DMS53 (cell line): ENCODE data around the gene LRRC4C.
"Not testable (repeated sequence)": the region's sequence is repeated elsewhere in the genome, so short reads cannot be mapped to it uniquely, and the experiment has no call there.

ENCODE experiments used
- DNase-seq: peaks from one replicate; lab custom pipeline; 2025; lab: John Stamatoyannopoulos, UW

The LRRC4C gene

DNA sequence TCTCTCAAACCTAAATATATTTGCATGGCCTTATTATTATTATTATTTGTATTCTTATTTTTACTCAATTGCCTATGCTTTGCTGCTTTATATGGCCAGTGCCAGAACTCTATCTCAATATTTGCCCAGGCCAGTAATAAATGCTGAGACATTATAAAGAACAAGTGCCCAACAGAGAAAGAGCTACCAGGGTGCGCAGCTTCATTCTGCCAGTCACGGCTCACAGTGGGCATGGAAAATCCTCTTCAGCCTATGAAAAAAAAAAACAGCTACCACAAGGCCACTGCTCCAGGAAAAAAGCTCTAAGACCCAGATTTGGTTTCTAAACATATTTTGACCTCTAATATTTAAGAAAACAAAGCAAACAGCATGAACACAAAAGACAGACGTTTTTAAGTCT, 1223.6 kb downstream of the LRRC4C start:
- DNase-seq: no peak

DNA sequence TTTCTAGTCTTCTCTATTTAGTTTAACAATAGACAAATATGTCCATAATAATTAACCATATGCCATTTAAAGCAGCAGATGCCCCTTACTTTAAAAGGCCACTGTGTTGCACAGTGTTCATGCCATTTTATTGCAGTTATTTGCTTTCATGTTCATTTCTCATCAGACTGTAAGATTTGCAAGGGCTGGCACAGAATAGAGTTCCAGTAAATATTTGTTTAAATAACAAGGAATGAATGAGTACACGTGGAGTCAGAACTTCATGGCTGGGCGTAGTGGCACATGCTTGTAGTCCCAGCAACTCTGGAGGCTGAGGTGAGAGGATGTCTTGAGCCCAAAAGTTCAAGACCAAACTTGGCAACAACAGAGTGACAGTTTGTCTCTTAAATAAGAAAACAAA, 1228.6 kb downstream of the LRRC4C start:
- peak; percentile 13 for DNase-seq

DNA sequence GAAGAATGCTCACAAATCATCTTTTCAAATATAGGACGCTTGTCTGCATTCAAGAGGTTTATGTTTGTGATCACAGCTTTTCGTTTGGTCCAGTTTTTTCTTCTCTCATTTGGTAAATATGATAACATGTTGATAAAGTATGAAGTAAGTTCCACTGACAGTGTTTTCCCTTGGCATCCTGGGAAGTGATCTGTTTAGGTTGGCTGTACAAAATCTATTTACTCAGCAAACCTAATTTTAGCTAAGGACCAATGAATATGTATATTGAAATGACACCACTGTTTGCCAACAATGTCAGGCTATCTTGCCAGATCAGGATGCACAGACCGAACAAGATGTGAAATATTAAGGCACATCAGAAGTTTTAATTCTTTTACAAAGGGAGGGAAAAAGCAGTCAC, 1230.8 kb downstream of the LRRC4C start:
- no peak for DNase-seq

DNA sequence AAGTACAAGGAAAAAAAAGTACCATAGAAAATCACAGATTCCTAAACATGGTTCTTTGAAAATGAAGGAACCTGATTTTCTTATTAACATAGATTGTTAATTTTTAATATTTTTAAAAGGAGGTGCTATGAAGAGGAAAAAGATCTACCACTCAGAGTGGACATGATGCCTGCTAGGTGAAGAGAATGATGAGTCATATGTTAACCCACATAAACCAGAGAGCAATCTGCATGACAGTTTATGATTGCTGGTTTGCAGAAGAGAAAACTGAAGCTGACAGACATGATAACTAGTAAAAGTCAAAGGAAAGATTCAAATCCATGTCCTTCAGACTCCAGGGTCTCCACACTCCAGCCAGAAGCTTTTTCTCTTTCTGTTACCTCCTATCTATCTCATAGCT, 1231.7 kb downstream of the LRRC4C start:
- peak; percentile 47 for DNase-seq

DNA sequence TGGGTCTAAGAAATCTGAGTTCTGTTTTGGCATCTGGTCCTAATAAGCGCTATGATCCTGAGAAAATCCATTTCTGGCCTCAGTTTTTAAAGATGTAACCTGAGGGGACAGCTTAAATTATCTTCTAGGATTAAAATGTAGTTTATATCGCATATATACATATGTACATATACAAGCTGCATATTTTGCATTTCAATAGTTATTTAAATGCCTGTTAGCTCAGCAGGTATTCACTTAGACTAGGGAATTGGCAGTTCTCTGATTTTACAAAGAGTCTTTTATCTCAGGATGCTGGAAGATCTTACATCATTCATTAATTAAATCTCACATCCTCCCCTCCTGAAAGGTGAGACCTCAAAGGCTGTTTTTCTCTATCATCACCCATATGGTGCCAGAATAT, 1232.8 kb downstream of the LRRC4C start:
- DNase-seq: no peak

DNA sequence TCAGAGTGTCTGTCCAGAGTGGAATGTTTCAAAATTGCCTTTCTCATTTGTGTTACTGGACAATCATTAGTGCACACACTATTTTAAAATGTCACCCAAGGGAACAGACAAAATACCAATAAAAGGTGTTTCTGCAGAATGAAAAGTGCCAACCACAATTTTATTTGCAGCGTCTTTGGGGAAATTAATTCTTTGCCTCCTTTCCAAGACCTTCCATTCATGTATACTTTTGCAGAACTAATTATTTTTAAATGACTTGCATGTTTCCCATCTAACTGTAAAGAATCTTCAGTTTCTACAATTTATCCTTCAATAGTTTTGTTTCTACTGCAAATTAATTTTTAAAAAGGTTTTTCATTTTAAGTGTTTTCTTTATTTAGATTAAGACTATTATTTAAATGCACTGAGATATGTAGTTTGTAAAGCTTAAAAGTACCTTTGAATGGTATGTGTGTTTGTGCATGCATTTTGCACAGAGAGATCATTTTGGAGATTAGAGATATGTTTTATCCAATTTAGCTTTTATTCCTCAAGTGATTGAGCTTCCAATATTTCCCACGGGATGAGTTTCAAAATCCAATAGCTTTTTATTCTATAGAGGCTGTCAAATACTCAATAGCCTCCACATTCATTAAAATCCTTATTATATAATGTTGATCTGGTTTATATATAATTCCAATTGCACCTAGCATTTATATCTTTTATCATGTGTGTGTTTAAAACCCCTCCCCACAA, 1235.7 kb downstream of the LRRC4C start:
- no peak for DNase-seq

DNA sequence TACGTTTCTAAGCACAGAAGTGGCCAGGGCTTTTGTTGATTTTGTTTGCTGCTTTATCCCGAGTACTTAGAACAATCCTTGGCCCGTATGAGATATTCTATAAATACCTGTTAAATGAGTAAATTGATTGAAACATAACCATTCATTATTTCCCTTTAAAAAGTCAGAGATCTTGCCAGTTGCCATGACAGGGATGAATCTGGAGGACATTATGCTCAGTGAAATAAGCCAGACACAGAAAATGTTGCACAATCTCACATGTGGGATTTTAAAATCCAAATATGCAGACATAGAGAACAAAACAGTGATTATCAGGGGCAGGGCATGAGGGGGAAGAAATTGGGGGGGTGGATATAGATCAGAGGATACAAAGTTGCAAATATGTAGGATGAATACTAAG, 1240.1 kb downstream of the LRRC4C start:
- DNase-seq: no peak

DNA sequence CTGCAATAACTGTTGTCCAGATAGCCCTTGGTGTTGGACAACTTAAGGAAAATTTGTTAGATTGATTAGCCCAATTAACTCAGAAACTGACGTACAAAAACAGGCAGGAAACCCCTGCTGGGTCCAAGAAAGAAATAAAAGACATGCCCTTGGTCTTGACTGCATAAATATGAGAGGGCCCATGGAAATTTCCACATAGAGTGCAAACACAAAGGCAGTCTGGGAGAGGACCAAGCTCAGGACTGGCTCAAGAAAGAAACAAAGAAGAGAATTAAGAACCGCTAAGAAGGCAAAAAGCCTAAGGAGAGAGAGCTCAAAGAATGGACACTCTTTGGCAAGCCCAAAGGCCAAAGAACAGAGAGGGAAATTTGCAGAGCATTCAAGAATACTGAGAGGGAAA, 1243.9 kb downstream of the LRRC4C start:
- DNase-seq: no peak

DNA sequence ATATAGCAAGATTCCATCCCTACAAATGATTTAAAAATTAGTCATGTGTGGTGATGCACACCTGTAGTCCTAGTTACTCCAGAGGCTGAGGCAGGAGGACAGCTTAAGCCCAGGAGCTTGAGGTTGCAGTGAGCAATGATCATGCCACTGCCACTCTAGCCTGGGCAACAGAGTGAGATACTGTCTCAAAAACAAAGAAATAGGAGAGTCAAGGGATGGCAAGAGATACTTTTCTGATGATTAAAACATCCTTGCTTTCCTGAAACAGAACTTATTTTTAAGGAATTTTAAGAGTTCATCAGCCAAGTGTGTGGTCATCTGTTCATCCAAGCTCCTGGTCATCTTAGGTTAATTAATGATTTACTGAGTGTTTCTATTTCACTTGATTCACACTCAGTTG, 1252.0 kb downstream of the LRRC4C start:
- no peak for DNase-seq

DNA sequence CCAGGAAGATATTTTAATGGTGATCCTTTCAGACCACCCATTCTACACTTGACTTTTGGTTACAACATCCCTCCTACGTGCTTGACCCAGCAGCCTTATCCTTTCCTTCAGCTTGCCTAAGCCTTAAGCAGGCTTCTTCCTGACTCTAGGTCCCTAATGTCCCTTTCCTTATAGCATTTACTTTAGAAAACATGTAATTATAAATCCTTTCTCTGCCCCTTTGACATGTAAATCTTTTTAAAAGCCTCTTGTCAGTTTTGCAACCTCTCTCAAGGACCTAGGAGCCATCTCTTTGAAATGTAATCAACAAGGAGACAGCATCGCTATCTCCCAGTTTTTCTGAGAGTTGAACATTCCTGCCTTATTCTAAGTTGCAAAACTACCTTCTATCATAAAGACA, 1255.2 kb downstream of the LRRC4C start:
- no peak for DNase-seq

DNA sequence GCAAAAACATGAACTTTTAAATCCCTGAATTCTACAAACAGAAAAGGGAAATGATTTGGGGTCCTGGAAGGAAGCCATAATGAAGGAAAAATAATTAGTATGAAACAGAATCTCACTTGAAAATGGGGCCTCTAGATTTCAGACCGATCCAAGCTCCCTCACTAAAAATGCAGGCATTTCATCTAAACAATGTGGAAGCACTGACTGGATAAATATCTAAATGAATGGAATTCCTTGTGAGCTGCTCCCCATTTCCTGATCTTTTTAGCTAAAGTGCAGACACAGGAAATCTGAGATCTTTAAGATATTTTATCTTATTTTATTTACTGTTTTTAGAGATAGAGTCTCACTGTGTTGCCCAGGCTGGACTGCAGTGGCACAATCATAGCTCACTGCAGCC, 1255.8 kb downstream of the LRRC4C start:
- DNase-seq: no peak

DNA sequence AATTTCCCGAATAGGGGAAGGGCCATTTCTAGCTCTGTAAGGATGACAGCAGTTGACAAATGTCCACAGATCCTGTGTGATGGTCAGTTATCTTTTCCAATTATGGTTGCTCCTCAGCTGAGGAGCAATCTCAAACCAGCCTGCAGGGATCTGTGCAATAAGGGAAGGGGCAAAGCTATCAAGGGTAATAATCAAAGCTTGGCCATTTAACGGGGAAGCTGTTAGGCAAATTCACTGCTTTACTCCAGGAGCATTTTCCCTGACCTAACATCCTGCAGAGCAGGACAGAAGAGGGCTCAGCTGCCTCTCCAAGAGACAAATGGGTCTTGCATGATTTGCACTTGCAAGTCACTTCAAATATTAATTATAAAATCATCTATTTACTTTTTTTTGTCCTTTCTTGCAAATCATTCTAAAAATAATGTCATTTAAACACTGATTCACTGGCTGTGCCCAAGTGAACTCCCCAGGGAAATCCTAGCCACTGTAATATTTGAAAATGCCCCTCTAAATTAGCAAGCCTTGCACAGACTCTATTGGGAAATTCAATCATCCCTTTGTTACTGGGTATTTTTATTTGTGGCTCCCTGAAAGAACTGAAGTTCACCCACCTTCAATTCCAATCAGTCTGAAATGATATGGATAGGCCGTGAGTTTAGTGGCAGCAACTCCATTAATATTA, 1256.7 kb downstream of the LRRC4C start:
- DNase-seq: no peak

DNA sequence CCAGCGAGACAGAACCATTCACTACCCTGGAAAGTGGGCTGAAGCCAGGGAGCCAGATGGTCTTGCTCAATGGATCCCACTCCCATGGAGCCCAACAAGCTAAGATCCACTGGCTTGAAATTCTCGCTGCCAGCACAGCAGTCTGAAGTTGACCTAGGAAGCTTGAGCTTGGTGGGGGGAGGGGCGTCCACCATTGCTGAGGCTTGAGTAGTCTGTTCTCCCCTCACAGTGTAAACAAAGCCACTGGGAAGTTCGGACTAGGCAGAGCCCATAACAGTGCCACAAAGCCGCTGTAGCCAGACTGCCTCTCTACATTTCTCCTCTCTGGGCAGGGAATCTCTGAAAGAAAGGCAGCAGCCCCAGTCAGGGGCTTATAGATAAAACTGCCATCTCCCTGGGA, 1266.9 kb downstream of the LRRC4C start:
- DNase-seq: not testable (repeated sequence)

DNA sequence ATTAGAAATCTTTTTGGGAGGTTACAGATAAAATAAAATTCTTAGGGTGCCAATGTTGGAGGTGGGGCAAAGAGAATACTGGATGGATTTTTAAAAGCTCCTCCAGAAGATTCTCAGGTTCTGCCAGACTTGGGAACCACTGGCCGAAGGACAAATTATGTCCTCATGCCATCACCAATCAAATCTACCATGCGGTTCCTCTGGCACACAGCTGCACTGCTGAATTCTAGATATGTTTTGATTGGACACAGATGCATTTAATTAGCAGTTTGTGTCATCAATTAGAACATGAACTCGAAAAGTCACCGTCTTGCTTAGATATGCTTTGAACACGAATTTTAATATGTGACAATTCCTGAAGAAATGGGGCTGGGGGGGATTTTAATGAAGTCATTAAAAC, 1269.2 kb downstream of the LRRC4C start:
- no peak for DNase-seq

DNA sequence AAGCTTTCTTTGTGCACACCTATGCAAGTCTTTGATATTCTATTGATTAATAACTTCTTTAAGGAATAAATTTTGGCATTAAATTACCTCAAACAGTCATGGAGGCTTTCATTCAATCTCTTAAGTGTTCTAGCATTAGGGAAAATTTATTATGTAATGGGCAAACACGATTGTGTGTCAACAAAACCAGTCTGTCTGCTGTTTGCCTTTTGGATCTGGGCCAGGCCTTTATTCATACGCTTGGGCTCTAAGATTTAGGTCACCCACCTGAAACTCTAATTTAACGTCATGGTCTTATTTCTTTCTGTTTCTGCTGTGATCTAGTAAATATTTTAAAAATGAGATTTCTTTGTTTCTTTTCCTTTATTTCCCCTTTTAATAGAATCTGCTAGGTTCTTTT, 1270.6 kb downstream of the LRRC4C start:
- peak; percentile 93 for DNase-seq

DNA sequence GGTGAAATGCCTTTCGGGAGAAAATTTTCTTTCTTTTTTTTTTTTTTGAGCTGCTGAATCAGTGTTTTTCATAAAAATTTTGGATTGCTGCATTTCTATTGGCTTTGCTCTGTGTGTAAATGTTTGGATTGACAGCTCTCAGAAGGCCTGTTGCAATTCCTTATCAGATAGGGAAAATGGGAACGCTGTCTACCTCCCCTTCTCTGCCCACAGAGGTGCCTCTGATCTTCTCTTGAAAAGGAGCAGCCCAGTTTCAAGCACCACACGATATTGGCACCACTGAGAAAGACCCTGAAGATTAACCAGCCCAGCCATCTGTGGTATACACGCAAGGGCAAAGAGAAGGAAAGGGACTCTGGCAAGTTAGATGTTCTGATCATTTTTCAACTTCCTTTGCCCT, 1272.2 kb downstream of the LRRC4C start:
- no peak for DNase-seq

DNA sequence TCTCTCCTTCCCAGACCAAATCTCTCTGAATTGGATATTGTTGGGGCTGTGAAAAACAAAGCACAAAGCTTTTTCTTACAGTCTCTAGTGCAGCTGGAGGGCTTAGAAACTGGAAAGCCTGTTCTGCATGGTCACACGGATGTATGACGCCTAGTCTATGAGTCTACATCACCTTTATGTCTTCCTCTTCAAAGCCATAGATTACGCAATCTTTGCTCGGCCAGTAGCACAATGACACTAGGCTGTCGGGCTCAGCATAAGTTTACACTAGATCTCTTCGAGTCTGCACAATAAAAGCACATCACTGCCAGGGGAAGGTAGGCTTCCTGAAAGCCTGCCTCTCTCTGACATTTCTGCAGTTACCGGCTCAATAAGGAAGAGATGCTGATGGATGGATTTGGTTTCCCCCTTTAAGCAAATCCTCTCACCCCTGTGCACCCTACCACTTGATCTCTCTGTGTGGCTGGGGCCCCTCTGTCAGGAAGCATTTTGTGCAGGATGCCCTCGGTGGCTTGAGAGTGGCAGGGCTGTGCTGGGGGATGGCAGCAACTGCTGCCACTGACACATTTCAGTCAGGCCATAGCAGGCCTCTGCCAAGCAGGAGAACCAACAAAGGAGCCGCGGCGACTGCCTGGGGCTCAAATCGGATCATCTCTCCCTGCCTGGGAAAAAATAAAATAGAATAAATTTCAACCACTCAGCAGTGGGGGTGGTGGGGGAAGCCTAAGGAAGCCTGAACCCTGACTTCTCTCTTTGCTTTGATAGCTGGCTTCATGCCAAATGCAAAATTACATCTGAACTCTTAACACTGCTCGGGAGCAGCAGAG, 1272.8 kb downstream of the LRRC4C start:
- peak; percentile 95 for DNase-seq

DNA sequence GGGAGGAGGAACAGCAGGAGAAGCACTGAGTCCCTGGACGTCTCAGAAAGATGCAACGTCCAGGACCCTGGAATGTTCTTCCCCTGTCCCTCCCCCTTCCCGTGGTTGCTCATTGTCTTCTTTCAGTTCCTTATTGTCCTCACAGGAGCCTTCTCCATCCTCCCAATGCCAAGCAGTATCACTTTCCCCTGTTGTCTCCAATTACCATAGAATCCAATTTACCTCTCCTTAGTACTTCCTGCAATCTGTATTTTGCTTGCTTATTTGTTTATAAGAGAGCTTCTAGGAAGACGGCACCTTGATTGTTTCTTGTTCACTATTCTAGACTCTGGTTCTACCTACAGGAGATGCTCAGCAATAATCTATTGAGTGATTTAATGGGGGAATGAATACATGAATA, 1273.7 kb downstream of the LRRC4C start:
- peak; percentile 15 for DNase-seq

DNA sequence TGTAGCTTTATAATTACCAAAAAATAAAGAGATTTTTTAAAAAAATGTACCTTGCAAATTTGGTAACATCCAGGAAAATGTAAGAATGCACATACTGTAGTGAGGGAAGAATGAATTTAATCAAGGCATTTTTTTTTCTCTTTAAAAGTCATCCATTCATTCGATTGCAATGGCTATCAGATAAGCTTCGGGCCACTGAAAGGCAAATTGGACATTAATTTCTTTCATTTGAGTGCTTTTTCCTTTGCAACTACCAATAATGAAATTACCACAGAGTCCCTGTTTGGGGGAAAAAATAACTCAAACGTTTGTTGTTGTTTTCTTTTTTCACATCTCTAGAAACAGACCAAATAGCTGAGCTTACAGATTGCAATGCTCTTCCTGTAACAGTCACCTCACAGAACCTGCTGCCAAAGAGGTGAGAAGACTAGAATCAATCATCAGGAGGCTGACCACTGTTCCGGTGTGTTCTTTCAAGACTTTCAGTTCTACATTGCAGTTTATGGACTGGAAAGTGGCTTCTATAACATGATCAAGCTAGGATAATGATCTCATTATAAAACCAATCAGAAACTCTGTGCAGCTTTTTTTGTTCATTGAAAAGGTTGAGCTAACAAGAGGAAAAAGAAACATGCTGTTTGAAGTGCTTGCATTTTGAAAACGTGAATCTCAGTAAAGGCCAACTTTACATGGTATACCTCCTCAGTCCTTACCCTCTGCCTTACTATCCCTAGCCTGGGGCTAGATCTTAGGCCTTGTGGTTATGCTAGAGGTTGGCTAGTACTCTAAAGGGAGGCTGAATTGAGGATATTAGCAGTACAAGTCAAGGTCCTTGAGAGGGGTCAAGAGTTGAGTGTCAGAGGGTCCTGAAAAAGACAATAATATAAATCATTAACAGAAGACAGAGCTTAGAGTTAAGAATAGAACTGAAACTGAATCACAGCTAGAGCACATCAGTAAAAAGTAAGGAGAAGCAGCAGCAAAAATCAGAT, 1276.1 kb downstream of the LRRC4C start:
- DNase-seq: no peak

DNA sequence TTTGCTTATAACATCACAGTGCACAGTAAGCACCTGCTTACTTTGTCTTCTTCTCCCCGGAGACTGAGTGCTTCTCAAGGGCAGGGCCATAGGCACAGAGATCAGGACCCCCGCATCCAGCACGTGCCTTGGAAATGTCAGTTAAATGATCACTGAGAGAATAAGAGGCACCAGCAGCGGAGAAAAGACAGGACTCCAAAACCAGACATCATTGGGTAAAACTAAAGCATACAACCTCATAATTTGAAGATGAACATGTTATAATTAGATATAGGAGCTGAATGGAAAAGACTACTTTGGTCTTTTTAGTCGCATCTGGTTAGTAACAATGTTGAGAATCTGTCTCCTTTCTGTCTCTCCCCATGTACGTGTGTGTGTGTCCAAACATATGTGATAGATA, 1279.9 kb downstream of the LRRC4C start:
- DNase-seq: no peak

DNA sequence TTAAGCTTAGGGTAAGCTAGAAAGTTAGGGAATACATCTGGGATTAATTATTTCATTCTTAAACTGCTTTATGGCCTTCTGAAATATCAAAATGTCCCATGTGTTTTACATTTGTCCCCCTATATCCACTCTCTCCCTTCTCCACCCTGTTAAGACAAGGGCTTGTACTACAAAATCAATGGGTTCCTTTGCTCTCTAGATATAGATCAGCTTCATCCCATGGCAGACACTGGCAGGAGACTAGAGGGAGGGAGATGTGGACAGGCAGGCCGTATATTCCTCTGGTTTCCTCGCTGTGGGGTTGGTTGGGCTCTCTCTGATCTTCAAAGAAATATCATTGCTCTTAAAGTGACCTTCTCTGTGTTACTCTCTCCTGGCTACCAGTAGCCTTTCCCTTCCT, 1281.0 kb downstream of the LRRC4C start:
- DNase-seq: peak; percentile 18

DNA sequence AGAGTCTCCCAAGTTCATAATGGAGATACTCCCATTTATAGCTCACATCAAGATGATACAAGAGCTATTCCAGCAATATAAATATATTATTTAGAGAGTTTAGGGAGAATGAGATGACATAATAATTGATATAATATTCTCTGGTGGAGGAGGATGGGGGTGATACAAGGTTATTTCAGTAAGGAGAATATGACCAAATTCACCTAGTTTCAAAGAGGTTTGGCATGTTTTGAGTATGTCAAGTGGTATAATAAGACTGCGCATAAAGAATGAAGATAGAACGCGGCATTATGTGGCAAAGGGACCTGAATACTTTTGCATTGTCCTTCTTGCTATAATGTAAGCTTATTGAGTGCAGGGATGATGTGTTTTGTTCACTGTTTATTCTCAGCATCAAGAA, 1283.5 kb downstream of the LRRC4C start:
- DNase-seq: no peak
